H1 (cell line): ENCODE results near the gene TYR. TPM values are rescaled to one million over a fixed set of nuclear protein-coding genes. Genes with fewer than 3 reads are reported as not detected.

Experiments
- CTCF ChIA-PET: fragments of 300-600 bp; sonication (Branson Sonifier 250); formaldehyde crosslinking; loops from one replicate; lab custom pipeline; 2021; ENCODE audit not compliant: partially characterized antibody; lab: Charles Lee
- POLR2A ChIA-PET: fragments of 300-600 bp; sonication (Branson Sonifier 250); formaldehyde crosslinking; loops from one replicate; lab custom pipeline; 2021; ENCODE audit warnings: inconsistent platforms; ENCODE audit not compliant: partially characterized antibody; lab: Charles Lee
- DNase-seq, 2 experiments: peaks; one replicate each; pipeline versions ENCODE4 v3.0.0 to v3.0.0-alpha.2; 2010 to 2022; ENCODE audit warnings: low spot score in 2 of 2, low read depth in 1 of 2, mixed read lengths in 1 of 2
- FAIRE-seq: peaks from 2 replicates; lab custom pipeline; 2011; peaks lifted over from hg19 to GRCh38; lab: Jason Lieb, UNC
- H2AFZ ChIP-seq: 2 replicates; pipeline ENCODE4 v1.8.1; 2012; ENCODE audit warnings: low read length, inconsistent platforms
- H2AK5ac ChIP-seq: 2 replicates; pipeline ENCODE4 v1.6.1; 2013; ENCODE audit warnings: low read depth, low read length
- H2BK120ac ChIP-seq: replicated peaks from 2 replicates; pipeline ENCODE3; 2013; ENCODE audit warnings: low read depth, low read length, inconsistent platforms
- H2BK12ac ChIP-seq: 2 replicates; pipeline ENCODE4 v1.6.1; 2013; ENCODE audit warnings: low read depth, low read length
- H2BK15ac ChIP-seq: 2 replicates; pipeline ENCODE4 v1.6.1; 2013; ENCODE audit warnings: low read length
- H2BK20ac ChIP-seq: 2 replicates; pipeline ENCODE4 v1.6.1; 2013; ENCODE audit warnings: low read length
- H2BK5ac ChIP-seq: 2 replicates; pipeline ENCODE4 v1.6.1; 2013; ENCODE audit warnings: low read depth, low read length
- H3K14ac ChIP-seq: 2 replicates; pipeline ENCODE4 v1.6.1; 2013; ENCODE audit warnings: inconsistent platforms; ENCODE audit not compliant: insufficient read length
- H3K18ac ChIP-seq: 2 replicates; pipeline ENCODE4 v1.6.1; 2013; ENCODE audit warnings: low read length; ENCODE audit errors: extremely low read depth
- H3K23ac ChIP-seq: 2 replicates; pipeline ENCODE4 v1.6.1; 2013; ENCODE audit warnings: inconsistent platforms; ENCODE audit not compliant: insufficient read length
- H3K23me2 ChIP-seq: 2 replicates; pipeline ENCODE4 v1.6.1; 2013; ENCODE audit warnings: low read depth, low read length
- H3K27ac ChIP-seq: 2 replicates; pipeline ENCODE4 v1.6.1; 2011; ENCODE audit warnings: low read depth, low read length, inconsistent platforms
- H3K27me3 ChIP-seq, 4 experiments: replicated peaks in 1 of 4; 1 replicate in 1 of 4; 2 replicates in 3 of 4; pipeline versions ENCODE4 v1.6.1 to v1.8.1; 2011 to 2013; ENCODE audit warnings: low read length in 3 of 4, mild to moderate bottlenecking in 3 of 4, inconsistent platforms in 2 of 4, mixed read lengths in 2 of 4, moderate library complexity in 1 of 4; ENCODE audit not compliant: control insufficient read depth in 3 of 4, insufficient read depth in 3 of 4; ENCODE audit errors: extremely low read depth in 1 of 4
- H3K36me3 ChIP-seq, 4 experiments: 2 replicates each; pipeline versions ENCODE4 v1.6.1 to v1.8.1; 2011 to 2013; ENCODE audit warnings: mild to moderate bottlenecking in 4 of 4, low read length in 3 of 4, moderate library complexity in 2 of 4, control low read depth in 1 of 4, inconsistent platforms in 1 of 4; ENCODE audit not compliant: insufficient read depth in 4 of 4, control insufficient read depth in 2 of 4
- H3K4ac ChIP-seq: replicated peaks from 2 replicates; pipeline ENCODE3; 2013; ENCODE audit warnings: low read length, low read depth, mixed read lengths, inconsistent platforms; ENCODE audit not compliant: insufficient read length
- H3K4me1 ChIP-seq, 4 experiments: replicated peaks in 1 of 4; 1 replicate in 1 of 4; 2 replicates in 3 of 4; pipeline versions ENCODE4 v1.6.1 to v1.8.1; 2011 to 2013; ENCODE audit warnings: low read length in 3 of 4, inconsistent platforms in 2 of 4, mixed read lengths in 1 of 4; ENCODE audit not compliant: insufficient read depth in 4 of 4, control insufficient read depth in 3 of 4
- H3K4me2 ChIP-seq, 2 experiments: 2 replicates each; pipeline versions ENCODE4 v1.6.1 to v1.8.1; 2011 to 2013; ENCODE audit warnings: low read depth in 2 of 2, low read length in 2 of 2, control low read depth in 1 of 2, inconsistent platforms in 1 of 2, mild to moderate bottlenecking in 1 of 2; ENCODE audit not compliant: insufficient read depth in 1 of 2
- H3K4me3 ChIP-seq, 4 experiments: fragments of 200-600, 300-600 bp in 1 of 4; sonication (generic), shearing (Covaris generic), sonication (Bioruptor Twin) in 1 of 4; 2 replicates each; pipeline versions ENCODE4 v1.5.1 to v1.8.1; 2011 to 2016; ENCODE audit warnings: low read length in 4 of 4, low read depth in 3 of 4, control low read depth in 2 of 4, inconsistent platforms in 2 of 4, mild to moderate bottlenecking in 2 of 4, mixed read lengths in 1 of 4, moderate library complexity in 1 of 4; ENCODE audit not compliant: insufficient read depth in 2 of 4; ENCODE audit errors: extremely low read depth in 1 of 4
- H3K56ac ChIP-seq: replicated peaks from 2 replicates; pipeline ENCODE3; 2013; ENCODE audit warnings: low read depth, mild to moderate bottlenecking, mixed read lengths, low read length, inconsistent platforms; ENCODE audit not compliant: insufficient read length
- H3K79me1 ChIP-seq: 2 replicates; pipeline ENCODE4 v1.6.1; 2013; ENCODE audit warnings: low read depth, low read length, control low read depth
- H3K79me2 ChIP-seq, 2 experiments: 2 replicates each; pipeline versions ENCODE4 v1.6.1 to v1.8.1; 2012 to 2013; ENCODE audit warnings: low read length in 2 of 2, mild to moderate bottlenecking in 2 of 2, inconsistent platforms in 1 of 2; ENCODE audit not compliant: insufficient read depth in 2 of 2, control insufficient read depth in 1 of 2
- H3K9ac ChIP-seq, 4 experiments: replicated peaks in 1 of 4; 1 replicate in 1 of 4; 2 replicates in 3 of 4; pipeline versions ENCODE4 v1.6.1 to v1.8.1; 2011 to 2013; ENCODE audit warnings: low read depth in 3 of 4, low read length in 3 of 4, control low read depth in 2 of 4, mild to moderate bottlenecking in 2 of 4, moderate library complexity in 2 of 4, inconsistent platforms in 1 of 4; ENCODE audit errors: extremely low read depth in 1 of 4
- H3K9me3 ChIP-seq, 2 experiments: 2 replicates each; pipeline versions ENCODE4 v1.6.1 to v1.8.1; 2012 to 2013; ENCODE audit warnings: mild to moderate bottlenecking in 2 of 2, moderate library complexity in 2 of 2, control low read depth in 1 of 2, inconsistent platforms in 1 of 2, low read depth in 1 of 2, low read length in 1 of 2, mixed read lengths in 1 of 2; ENCODE audit not compliant: insufficient read depth in 2 of 2
- H4K20me1 ChIP-seq, 2 experiments: replicated peaks in 1 of 2; 2 replicates each; pipeline versions ENCODE3 to v1.8.1; 2011 to 2013; ENCODE audit warnings: inconsistent platforms in 2 of 2, low read length in 2 of 2, mild to moderate bottlenecking in 1 of 2; ENCODE audit not compliant: insufficient read depth in 2 of 2, control insufficient read depth in 1 of 2
- H4K5ac ChIP-seq: 2 replicates; pipeline ENCODE4 v1.6.1; 2013; ENCODE audit warnings: low read length, low read depth, mixed read lengths, inconsistent platforms; ENCODE audit not compliant: insufficient read length
- H4K8ac ChIP-seq: 2 replicates; pipeline ENCODE4 v1.8.0; 2013; ENCODE audit warnings: mild to moderate bottlenecking, moderate library complexity, low read length, inconsistent platforms; ENCODE audit not compliant: insufficient read depth; ENCODE audit errors: extremely low read depth
- H4K91ac ChIP-seq: replicated peaks from 2 replicates; pipeline ENCODE3; 2013; ENCODE audit warnings: low read length, mixed read lengths, inconsistent platforms; ENCODE audit not compliant: insufficient read length
- CREB1 ChIP-seq: IDR thresholded peaks from 2 replicates; pipeline ENCODE4 v1.6.1; 2012; ENCODE audit warnings: inconsistent platforms
- RAD21 ChIP-seq, 2 experiments: IDR thresholded peaks in 1 of 2; conservative IDR thresholded peaks in 1 of 2; 2 replicates each; pipeline ENCODE4 v1.6.1; 2011; ENCODE audit warnings: low read depth in 2 of 2, low read length in 2 of 2, improper control_type of control experiment in 1 of 2, inconsistent platforms in 1 of 2, mild to moderate bottlenecking in 1 of 2, moderate library complexity in 1 of 2
- WGBS, 2 experiments: shearing (Covaris generic) in 1 of 2; methylation state at CpG; one replicate each; pipeline versions ENCODE4 v1.1.6 to v1.1.7; 2013 to 2015; ENCODE audit warnings: low lambda C conversion rate in 2 of 2, mixed read lengths in 2 of 2, inconsistent platforms in 1 of 2, low coverage in 1 of 2, missing lambda C conversion rate in 1 of 2; ENCODE audit not compliant: insufficient replicate concordance in 2 of 2, insufficient coverage in 1 of 2, insufficient read length in 1 of 2; ENCODE audit errors: extremely low coverage in 1 of 2, missing lambda C conversion rate in 1 of 2; 5-methylcytosine and 5-hydroxymethylcytosine counted together
- polyA plus RNA-seq, 7 experiments: library from polyadenylated mRNA; depleted of rRNA in 3 of 7; stranded (reverse) in 5 of 7; unstranded in 2 of 7; fragments of >200 nt in 5 of 7; fragments of 200-250 nt in 2 of 7; gene quantifications; 1 replicate in 5 of 7; 2 replicates in 1 of 7; 4 replicates in 1 of 7; pipeline versions ENCODE4 v1.2.1 to v1.2.3, GENCODE V29; 2011 to 2013; ENCODE audit warnings: missing spikeins in 2 of 7, mixed read lengths in 2 of 7
- total RNA-seq: library from RNA; stranded (reverse); fragmentation: NEBNext Ultra II Directional; extraction: Animal tissue kit (Norgen Biotek cat#: 25700); gene quantifications from 2 replicates; pipeline ENCODE4 v1.2.1, GENCODE V29; 2021

TYR gene
- total and polyA plus RNA-seq, 2 of the 8 experiments (the other 6 are each of a cell fraction or from before 2014, with no cell fraction given), result not detected

- no peaks in the 10 kb centered on the region for H3K9me3 ChIP-seq
- H3K79me2 ChIP-seq, result no peaks in the 10 kb centered on the region
- H3K27ac ChIP-seq, result no peak overlapping the region
- H2BK15ac ChIP-seq, result no peak overlapping the region
- no peak overlapping the region for H2AFZ ChIP-seq
- no peak overlapping the region for H3K18ac ChIP-seq
- no peak for FAIRE-seq
- H4K5ac ChIP-seq, result no peak overlapping the region
- H3K9ac ChIP-seq, result no peak overlapping the region
- peaks cover 0 to 2% (median 0%) of the 10 kb centered on the region in 4 experiments; a peak in 2 of 7 replicates for H3K4me1 ChIP-seq
- H2BK12ac ChIP-seq, result no peak overlapping the region
- no peak overlapping the region for H2BK20ac ChIP-seq
- DNase-seq, result no peak
- no peaks in the 10 kb centered on the region for H3K27me3 ChIP-seq
- H3K36me3 ChIP-seq, result no peaks in the 10 kb centered on the region
- no peak overlapping the region for H2BK5ac ChIP-seq
- no peak overlapping the region for H2AK5ac ChIP-seq
- no peaks in the 10 kb centered on the region for H3K23me2 ChIP-seq
- no peak overlapping the region for H3K4me3 ChIP-seq
- 92% methylated on average over 1 of the region's 1 CpG; no CpG with 5 or more reads in 1 of the 2 experiments for WGBS, 2 experiments
- H4K8ac ChIP-seq, result no peak overlapping the region
- no peaks in the 10 kb centered on the region for H3K79me1 ChIP-seq
- H3K23ac ChIP-seq, result no peak overlapping the region
- H4K20me1 ChIP-seq, result no peaks in the 10 kb centered on the region
- H3K14ac ChIP-seq, result no peak overlapping the region
- no peak overlapping the region for H3K4me2 ChIP-seq
- CTCF ChIA-PET, result no interaction called here
- H2BK120ac ChIP-seq, result no peak overlapping the region
- POLR2A ChIA-PET, result no interaction called here
- no peak overlapping the region for H3K4ac ChIP-seq
- H4K91ac ChIP-seq, result no peak overlapping the region
- H3K56ac ChIP-seq, result no peak overlapping the region
- TF ChIP-seq RAD21 (IDR thresholded peaks at IDR 0.05 in 1 of 2, conservative IDR thresholded peaks at IDR 0.05 in 1 of 2; ENCODE audit: low read depth in 2 of 2, low read length in 2 of 2) (no peak), CREB1 (no peak)
Measured at GRCh38 chr11:89279176-89279575, 101.5 kb downstream of the TYR start.
